Erythroblast (primary cell): ENCODE data around the gene ATP6V1G2.

Source experiments
- GATA1 ChIP-seq: IDR thresholded peaks from 2 replicates; pipeline ENCODE4 v1.6.1; 2011; ENCODE audit warnings: low read depth, mild to moderate bottlenecking, control low read depth, low read length, moderate library complexity
- POLR2A ChIP-seq: IDR thresholded peaks from 2 replicates; pipeline ENCODE4 v1.6.1; 2011; ENCODE audit warnings: mild to moderate bottlenecking, low read length

- TF ChIP-seq POLR2A: peak; percentile 98
- no peak for TF ChIP-seq GATA1
Observed at GRCh38 chr6:31541658-31542521, 4.5 kb downstream of the ATP6V1G2 start, which contains the start of gene DDX39B.
